ENCODE data around the gene ZNF148. TPM values are rescaled to one million over a fixed set of nuclear protein-coding genes. Genes with fewer than 3 reads are reported as not detected.
A peak's percentile ranks its signal among the peaks of the same experiment; 100 is the strongest.

ZNF148 gene
- polyA plus RNA-seq, 3 donors, result 6.5 to 48.4 (median 34.1) TPM

DNA sequence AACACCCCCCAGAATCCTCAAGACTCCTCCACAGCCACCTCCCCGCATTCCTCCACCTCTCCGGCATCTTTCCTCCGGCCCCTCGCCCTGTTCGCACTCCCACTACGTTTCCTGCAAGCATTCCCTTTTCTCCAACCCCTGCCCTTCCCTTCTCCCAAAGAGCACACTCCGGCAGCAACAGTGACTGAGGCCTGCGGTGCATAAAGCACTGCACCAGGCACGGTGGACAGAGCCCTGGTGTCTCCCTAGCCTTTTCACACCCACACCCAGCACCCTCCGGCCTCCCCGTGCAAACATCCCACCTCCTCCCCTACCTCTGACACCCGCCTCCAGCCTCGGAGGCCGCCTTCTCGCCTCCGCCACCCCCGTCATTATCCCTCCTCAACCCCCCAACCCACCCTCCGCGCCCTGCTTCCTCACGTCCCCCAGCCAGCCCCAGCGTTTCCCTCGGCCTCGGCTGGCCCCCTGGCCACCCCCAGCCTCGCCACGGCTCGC, 577 bp downstream of the ZNF148 start:
- H3K27ac Mint-ChIP-seq, result peak overlapping the region; percentile 6 to 96 (median 86)
- H3K4me2 ChIP-seq (replicated peaks; ENCODE audit: extremely low read depth, low read length, poor library complexity, severe bottlenecking), result peak overlapping the region; percentile 82
- H2AFZ ChIP-seq (ENCODE audit: insufficient read depth, low read depth, low read length, poor library complexity, severe bottlenecking), result peak overlapping the region; percentile 94
- peaks cover 47% of the 10 kb centered on the region for H4K20me1 ChIP-seq (ENCODE audit: insufficient read depth, low read length)
- no peaks in the 10 kb centered on the region for H3K36me3 ChIP-seq (replicated peaks in 1 of 2; ENCODE audit: control insufficient read depth in 1 of 2, insufficient read depth in 2 of 2, low read length in 2 of 2)
- peaks cover 37% of the 10 kb centered on the region for H3K4me1 Mint-ChIP-seq
- peak overlapping the region; percentile 27 to 86 for H3K27ac ChIP-seq (ENCODE audit: low read depth in 1 of 2, low read length in 2 of 2)
- WGBS (ENCODE audit: insufficient coverage), result 1% methylated on average over 18 of the region's 26 CpGs
- H3K9me3 Mint-ChIP-seq, result no peaks in the 10 kb centered on the region
- intact Hi-C loops (cut with micrococcal nuclease), result no loop called here
- peak overlapping the region; percentile 91 to 99 for H3K4me3 Mint-ChIP-seq
- H3K9me3 ChIP-seq (replicated peaks in 1 of 2; ENCODE audit: control insufficient read depth in 1 of 2, insufficient read depth in 1 of 2, low read length in 2 of 2), result no peaks in the 10 kb centered on the region
- H3K27me3 Mint-ChIP-seq (ENCODE audit: low read depth in 3 of 3), result peaks cover 0 to 3% (median 2%) of the 10 kb centered on the region in 3 donors
- no peaks in the 10 kb centered on the region for H3K27me3 ChIP-seq (ENCODE audit: control insufficient read depth in 2 of 2, insufficient read depth in 2 of 2, low read length in 2 of 2)
- peak overlapping the region; percentile 84 to 87 (median 86) for H3K4me3 ChIP-seq (replicated peaks in 1 of 3; ENCODE audit: low read depth in 2 of 3, low read length in 3 of 3)
- peaks cover 10 to 20% of the 10 kb centered on the region in 2 donors for H3K36me3 Mint-ChIP-seq
- peaks cover 17 to 20% of the 10 kb centered on the region in 2 donors for H3K4me1 ChIP-seq (ENCODE audit: control insufficient read depth in 1 of 2, insufficient read depth in 2 of 2, low read length in 2 of 2)
- H3K9ac ChIP-seq (ENCODE audit: insufficient read depth, low read length, poor library complexity, severe bottlenecking), result peak overlapping the region; percentile 89
- TF ChIP-seq, protein P1, sequence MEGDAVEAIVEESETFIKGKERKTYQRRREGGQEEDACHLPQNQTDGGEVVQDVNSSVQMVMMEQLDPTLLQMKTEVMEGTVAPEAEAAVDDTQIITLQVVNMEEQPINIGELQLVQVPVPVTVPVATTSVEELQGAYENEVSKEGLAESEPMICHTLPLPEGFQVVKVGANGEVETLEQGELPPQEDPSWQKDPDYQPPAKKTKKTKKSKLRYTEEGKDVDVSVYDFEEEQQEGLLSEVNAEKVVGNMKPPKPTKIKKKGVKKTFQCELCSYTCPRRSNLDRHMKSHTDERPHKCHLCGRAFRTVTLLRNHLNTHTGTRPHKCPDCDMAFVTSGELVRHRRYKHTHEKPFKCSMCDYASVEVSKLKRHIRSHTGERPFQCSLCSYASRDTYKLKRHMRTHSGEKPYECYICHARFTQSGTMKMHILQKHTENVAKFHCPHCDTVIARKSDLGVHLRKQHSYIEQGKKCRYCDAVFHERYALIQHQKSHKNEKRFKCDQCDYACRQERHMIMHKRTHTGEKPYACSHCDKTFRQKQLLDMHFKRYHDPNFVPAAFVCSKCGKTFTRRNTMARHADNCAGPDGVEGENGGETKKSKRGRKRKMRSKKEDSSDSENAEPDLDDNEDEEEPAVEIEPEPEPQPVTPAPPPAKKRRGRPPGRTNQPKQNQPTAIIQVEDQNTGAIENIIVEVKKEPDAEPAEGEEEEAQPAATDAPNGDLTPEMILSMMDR (IDR thresholded peaks at IDR 0.05), result no peak
- peak in 1 of 3 donors; percentile 12 for DNase-seq
- peaks cover 65% of the 10 kb centered on the region for H3K79me2 ChIP-seq (ENCODE audit: insufficient read depth, low read length)

DNA sequence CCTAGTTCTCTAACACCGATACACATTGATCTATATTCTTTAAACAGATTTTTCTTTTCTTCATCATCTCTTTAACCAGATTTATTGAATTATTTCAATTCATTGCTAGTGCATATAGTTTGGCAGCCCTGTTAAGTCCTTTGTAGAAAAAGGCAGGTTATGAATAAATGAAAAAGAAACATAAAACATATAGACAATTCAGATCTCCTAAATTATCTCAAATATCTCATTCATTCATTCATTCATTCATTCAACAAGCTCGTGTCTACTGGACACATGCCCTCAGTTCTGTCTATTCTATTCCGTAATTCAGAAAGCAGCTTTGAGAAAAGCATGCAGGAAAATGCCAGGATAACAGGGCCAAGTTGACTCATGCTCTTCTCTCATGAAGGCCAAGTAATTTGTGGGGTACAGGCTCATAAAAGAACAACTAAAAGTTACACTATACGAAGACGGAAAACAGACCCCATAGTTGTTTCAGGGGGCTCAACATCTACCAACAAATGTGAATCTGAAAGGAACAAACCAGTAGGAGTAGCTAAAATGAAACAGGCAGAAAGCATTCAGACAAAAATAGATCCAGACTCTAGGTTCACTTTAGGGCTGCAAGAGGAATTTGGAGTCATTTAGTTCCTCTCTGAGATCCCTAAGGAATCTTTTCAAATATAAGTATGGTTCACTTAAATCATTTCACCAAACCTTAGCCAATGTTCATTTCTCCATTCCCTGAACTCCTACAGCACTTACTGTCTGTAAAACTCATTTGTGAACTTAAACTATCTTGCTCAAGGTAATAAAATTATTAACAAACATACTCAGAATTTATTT, 7.5 kb downstream of the ZNF148 start:
- Mint-ChIP-seq H3K36me3 (peaks cover 22 to 39% of the 10 kb centered on the region in 2 donors), H3K27ac (peak overlapping the region in 1 of 7 donors; percentile 4), H3K4me1 (peaks cover 36% of the 10 kb centered on the region), H3K9me3 (no peaks in the 10 kb centered on the region), H3K27me3 (ENCODE audit: low read depth in 3 of 3) (no peaks in the 10 kb centered on the region), H3K4me3 (no peak overlapping the region)
- Histone ChIP-seq H3K36me3 (replicated peaks in 1 of 2; ENCODE audit: control insufficient read depth in 1 of 2, insufficient read depth in 2 of 2, low read length in 2 of 2) (peaks cover 0 to 9% of the 10 kb centered on the region in 2 donors), H3K4me3 (replicated peaks in 1 of 3; ENCODE audit: low read depth in 2 of 3, low read length in 3 of 3) (no peak overlapping the region), H3K27ac (ENCODE audit: low read depth in 1 of 2, low read length in 2 of 2) (no peak overlapping the region), H3K9ac (ENCODE audit: insufficient read depth, low read length, poor library complexity, severe bottlenecking) (no peak overlapping the region), H3K4me2 (replicated peaks; ENCODE audit: extremely low read depth, low read length, poor library complexity, severe bottlenecking) (no peak overlapping the region), H2AFZ (ENCODE audit: insufficient read depth, low read depth, low read length, poor library complexity, severe bottlenecking) (no peak overlapping the region), H3K79me2 (ENCODE audit: insufficient read depth, low read length) (peaks cover 100% of the 10 kb centered on the region), H3K9me3 (replicated peaks in 1 of 2; ENCODE audit: control insufficient read depth in 1 of 2, insufficient read depth in 1 of 2, low read length in 2 of 2) (no peaks in the 10 kb centered on the region), H4K20me1 (ENCODE audit: insufficient read depth, low read length) (peaks cover 100% of the 10 kb centered on the region), H3K27me3 (ENCODE audit: control insufficient read depth in 2 of 2, insufficient read depth in 2 of 2, low read length in 2 of 2) (no peaks in the 10 kb centered on the region), H3K4me1 (ENCODE audit: control insufficient read depth in 1 of 2, insufficient read depth in 2 of 2, low read length in 2 of 2) (no peaks in the 10 kb centered on the region)
- TF ChIP-seq, protein P1 (IDR thresholded peaks at IDR 0.05), result no peak
- 95% methylated on average over 2 of the region's 5 CpGs for WGBS (ENCODE audit: insufficient coverage)
- DNase-seq, result no peak
- intact Hi-C loops (cut with micrococcal nuclease), result no loop called here
